Chondrocyte (in vitro differentiated cells): Measurements from ENCODE around the gene COX7A2L. TPM values are rescaled to one million over a fixed set of nuclear protein-coding genes. Genes with fewer than 3 reads are reported as not detected.

ENCODE experiments used
- DNase-seq: peaks from one replicate; pipeline ENCODE4 v3.0.0; 2021; ENCODE audit warnings: mixed read lengths, low spot score
- H3K27ac Mint-ChIP-seq: one replicate; pipeline ENCODE4 v1.8.0; 2021; ENCODE audit warnings: mild to moderate bottlenecking, moderate library complexity, mixed read lengths; ENCODE audit not compliant: unreplicated experiment
- H3K27me3 Mint-ChIP-seq: 2 replicates; pipeline ENCODE4 v1.8.0; 2021; ENCODE audit warnings: low read depth, mixed read lengths
- H3K36me3 Mint-ChIP-seq: 2 replicates; pipeline ENCODE4 v1.8.0; 2021; ENCODE audit warnings: low read depth, mixed read lengths
- H3K4me1 Mint-ChIP-seq: 2 replicates; pipeline ENCODE4 v1.8.0; 2021; ENCODE audit warnings: low read depth, mild to moderate bottlenecking, mixed read lengths
- H3K4me3 Mint-ChIP-seq: one replicate; pipeline ENCODE4 v1.8.0; 2021; ENCODE audit warnings: mild to moderate bottlenecking, moderate library complexity, mixed read lengths; ENCODE audit not compliant: unreplicated experiment
- H3K9me3 Mint-ChIP-seq: 2 replicates; pipeline ENCODE4 v1.8.0; 2021; ENCODE audit warnings: low read depth, mixed read lengths
- total RNA-seq: library from RNA; stranded (reverse); gene quantifications from 3 replicates; pipeline ENCODE4 v1.2.1, GENCODE V29; 2021
- TF ChIP-seq, protein P1 (sequence below): fragments of 200-600 bp; sonication (generic); IDR thresholded peaks from 2 replicates; pipeline ENCODE4 v1.5.0; 2021; ENCODE audit warnings: antibody characterized with exemption, mild to moderate bottlenecking, moderate library complexity

Gene COX7A2L
- total RNA-seq, 1 donor from 2014 or later, result 105 TPM

DNA sequence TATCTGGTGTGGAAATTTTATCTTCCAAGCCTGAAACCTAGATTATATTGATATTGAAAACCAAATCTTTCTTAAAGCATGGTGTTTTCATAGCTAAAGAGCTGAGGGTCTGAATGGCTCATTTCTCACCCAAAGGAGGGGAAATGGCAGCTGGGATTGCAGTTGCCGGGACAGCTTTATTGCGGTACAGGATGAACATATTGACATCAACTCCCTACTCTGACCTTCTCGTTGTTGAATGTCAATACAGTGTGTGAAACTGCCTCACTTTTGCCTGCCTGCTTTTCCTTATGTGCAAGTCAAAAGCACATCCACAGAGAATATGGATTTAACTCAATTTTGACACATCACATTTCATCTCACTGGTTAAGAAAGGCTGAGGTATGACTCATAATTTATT is 3.6 kb upstream of the COX7A2L start:
- H3K27ac Mint-ChIP-seq, result no peak overlapping the region
- no peaks in the 10 kb centered on the region for H3K36me3 Mint-ChIP-seq
- H3K9me3 Mint-ChIP-seq, result no peaks in the 10 kb centered on the region
- peaks cover 20% of the 10 kb centered on the region for H3K4me1 Mint-ChIP-seq
- DNase-seq, result no peak
- H3K27me3 Mint-ChIP-seq, result peaks cover 2% of the 10 kb centered on the region
- TF ChIP-seq, protein P1, sequence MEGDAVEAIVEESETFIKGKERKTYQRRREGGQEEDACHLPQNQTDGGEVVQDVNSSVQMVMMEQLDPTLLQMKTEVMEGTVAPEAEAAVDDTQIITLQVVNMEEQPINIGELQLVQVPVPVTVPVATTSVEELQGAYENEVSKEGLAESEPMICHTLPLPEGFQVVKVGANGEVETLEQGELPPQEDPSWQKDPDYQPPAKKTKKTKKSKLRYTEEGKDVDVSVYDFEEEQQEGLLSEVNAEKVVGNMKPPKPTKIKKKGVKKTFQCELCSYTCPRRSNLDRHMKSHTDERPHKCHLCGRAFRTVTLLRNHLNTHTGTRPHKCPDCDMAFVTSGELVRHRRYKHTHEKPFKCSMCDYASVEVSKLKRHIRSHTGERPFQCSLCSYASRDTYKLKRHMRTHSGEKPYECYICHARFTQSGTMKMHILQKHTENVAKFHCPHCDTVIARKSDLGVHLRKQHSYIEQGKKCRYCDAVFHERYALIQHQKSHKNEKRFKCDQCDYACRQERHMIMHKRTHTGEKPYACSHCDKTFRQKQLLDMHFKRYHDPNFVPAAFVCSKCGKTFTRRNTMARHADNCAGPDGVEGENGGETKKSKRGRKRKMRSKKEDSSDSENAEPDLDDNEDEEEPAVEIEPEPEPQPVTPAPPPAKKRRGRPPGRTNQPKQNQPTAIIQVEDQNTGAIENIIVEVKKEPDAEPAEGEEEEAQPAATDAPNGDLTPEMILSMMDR, result no peak
- no peak overlapping the region for H3K4me3 Mint-ChIP-seq

DNA sequence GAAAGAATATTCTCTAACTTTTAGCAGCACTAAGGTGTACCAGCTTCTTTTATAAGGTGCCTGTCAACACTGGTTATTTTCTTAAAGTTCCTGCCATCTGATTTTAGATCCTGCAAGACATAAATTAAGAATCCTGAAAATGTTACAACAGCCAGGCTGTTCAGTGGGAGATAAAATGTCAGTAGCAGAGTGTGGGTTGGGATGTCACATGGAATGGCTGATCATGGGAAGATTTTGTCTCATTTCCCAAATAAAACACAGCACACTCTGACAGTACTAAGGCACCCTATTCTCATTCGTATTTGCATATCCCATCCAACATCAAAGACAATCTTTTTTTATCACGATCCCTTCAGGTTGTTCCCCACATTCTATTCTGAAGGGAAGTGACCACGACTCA is 2.4 kb upstream of the COX7A2L start:
- TF ChIP-seq, protein P1, result no peak
- no peak for DNase-seq
- Mint-ChIP-seq H3K27me3 (peaks cover 2% of the 10 kb centered on the region), H3K36me3 (no peaks in the 10 kb centered on the region), H3K4me1 (peaks cover 32% of the 10 kb centered on the region), H3K9me3 (no peaks in the 10 kb centered on the region), H3K4me3 (no peak overlapping the region), H3K27ac (no peak overlapping the region)

DNA sequence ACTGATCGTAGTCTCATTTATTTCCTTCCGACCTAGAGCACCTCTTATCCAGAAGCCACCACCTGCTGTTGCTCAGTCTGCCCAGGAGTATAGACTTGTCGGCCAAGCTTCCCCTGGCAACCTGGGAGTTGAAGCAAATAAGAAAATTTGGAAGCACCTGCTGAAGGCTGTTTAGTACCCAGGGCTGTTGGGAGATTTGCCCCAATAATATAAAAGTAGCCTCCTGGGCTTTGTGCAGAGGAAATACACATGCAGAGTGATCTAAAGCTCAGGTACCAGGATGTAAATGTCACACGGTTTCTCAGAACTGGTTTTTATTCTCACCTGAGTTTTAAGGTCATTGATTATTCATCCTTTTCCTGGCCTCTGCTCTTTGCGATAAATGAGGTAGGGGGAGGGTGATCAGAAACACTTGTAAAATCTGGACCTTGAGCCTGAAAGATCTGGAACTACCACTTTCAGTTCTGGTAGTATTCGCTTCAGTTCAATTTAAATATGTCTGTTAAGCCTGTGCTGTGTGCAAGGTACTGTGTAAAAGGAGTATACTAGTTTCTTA is 789 bp upstream of the COX7A2L start:
- TF ChIP-seq, protein P1, result peak; percentile 58
- no peaks in the 10 kb centered on the region for H3K9me3 Mint-ChIP-seq
- H3K27ac Mint-ChIP-seq, result peak overlapping the region; percentile 100
- peaks cover 41% of the 10 kb centered on the region for H3K4me1 Mint-ChIP-seq
- peak overlapping the region; percentile 78 for H3K4me3 Mint-ChIP-seq
- peaks cover 1% of the 10 kb centered on the region for H3K36me3 Mint-ChIP-seq
- peaks cover 2% of the 10 kb centered on the region for H3K27me3 Mint-ChIP-seq
- DNase-seq, result no peak

DNA sequence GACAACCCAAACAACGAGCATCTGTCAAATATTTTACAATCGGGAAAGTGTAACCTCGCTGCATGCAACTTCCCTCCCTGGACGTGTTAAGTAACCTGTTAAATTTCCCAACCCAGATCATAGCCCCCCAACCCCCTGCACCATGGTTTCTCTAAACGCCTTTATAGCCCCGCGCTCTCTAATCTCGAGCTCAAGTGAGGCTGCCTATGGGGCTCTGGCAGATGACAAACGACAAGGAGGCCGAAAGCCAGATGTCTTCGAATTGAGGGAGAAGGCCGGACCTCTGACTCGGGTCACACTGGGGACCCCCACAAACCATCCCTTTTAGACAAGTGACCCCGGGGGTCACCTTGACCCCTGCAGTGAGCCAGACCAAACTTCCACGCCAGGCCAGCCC is 526 bp downstream of the COX7A2L start:
- H3K36me3 Mint-ChIP-seq, result peaks cover 5% of the 10 kb centered on the region
- H3K4me3 Mint-ChIP-seq, result peak overlapping the region; percentile 78
- H3K27me3 Mint-ChIP-seq, result peaks cover 2% of the 10 kb centered on the region
- H3K4me1 Mint-ChIP-seq, result peaks cover 46% of the 10 kb centered on the region
- TF ChIP-seq, protein P1, result no peak
- H3K27ac Mint-ChIP-seq, result peak overlapping the region; percentile 100
- DNase-seq, result no peak
- H3K9me3 Mint-ChIP-seq, result no peaks in the 10 kb centered on the region

DNA sequence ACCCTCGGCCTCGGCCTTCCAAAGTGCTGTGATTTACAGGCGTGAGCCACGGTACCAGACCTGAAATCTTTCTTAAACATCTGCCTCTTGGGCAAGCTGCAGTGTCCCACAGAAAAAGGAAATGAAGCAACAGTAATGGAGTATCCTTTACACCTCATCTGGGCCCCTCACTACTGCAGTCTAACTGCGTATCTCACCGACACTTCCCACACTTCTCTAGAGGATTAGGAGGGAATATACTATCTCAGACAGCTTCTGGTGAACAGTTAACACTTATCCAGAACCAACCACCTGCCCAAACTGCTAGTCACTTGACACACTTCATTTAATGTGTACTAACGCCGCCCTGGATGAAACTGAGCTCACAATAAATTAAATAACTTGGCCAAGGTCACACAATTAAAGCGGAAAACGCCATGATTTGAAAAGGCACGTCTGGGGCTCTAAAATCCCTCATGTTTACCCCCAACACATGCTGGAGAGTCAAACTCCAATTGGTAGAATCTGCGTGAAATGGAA is 993 bp downstream of the COX7A2L start:
- peaks cover 5% of the 10 kb centered on the region for H3K36me3 Mint-ChIP-seq
- H3K9me3 Mint-ChIP-seq, result no peaks in the 10 kb centered on the region
- peaks cover 49% of the 10 kb centered on the region for H3K4me1 Mint-ChIP-seq
- TF ChIP-seq, protein P1, result no peak
- peak overlapping the region; percentile 100 for H3K27ac Mint-ChIP-seq
- DNase-seq, result no peak
- H3K4me3 Mint-ChIP-seq, result peak overlapping the region; percentile 78
- H3K27me3 Mint-ChIP-seq, result peaks cover 2% of the 10 kb centered on the region
